T-helper 2 cell (primary cell): ENCODE measurements around the gene PER1.

ENCODE experiments used
- DNase-seq, 5 experiments: peaks; one replicate each; pipeline versions ENCODE4 v3.0.0 to v3.0.0-alpha.2; 2012 to 2022

PER1 gene

GRCh38 chr17:8138374-8138671 is 13.9 kb downstream of the PER1 start:
- DNase-seq, result no peak

- DNase-seq, result no peak
These were observed 14.4 kb downstream of the PER1 start for GRCh38 chr17:8137645-8138373.

GRCh38 chr17:8133941-8134340 is 18.3 kb downstream of the PER1 start:
- no peak for DNase-seq

GRCh38 chr17:8133399-8133798 is 18.8 kb downstream of the PER1 start:
- no peak for DNase-seq

- DNase-seq, result no peak
These were observed 20.3 kb downstream of the PER1 start for GRCh38 chr17:8131844-8132441.

- DNase-seq, result no peak
These were observed 23.9 kb downstream of the PER1 start for GRCh38 chr17:8128125-8128784.

- DNase-seq, result peak in 1 of 5 experiments; percentile 50
These were observed 25.6 kb downstream of the PER1 start for GRCh38 chr17:8126491-8127066.

GRCh38 chr17:8125947-8126490 is 26.2 kb downstream of the PER1 start:
- peak in 1 of 5 experiments; percentile 12 for DNase-seq

GRCh38 chr17:8125154-8125946 is 26.9 kb downstream of the PER1 start:
- DNase-seq, result peak; percentile 59 to 84 (median 77)

GRCh38 chr17:8124350-8125153 is 27.7 kb downstream of the PER1 start:
- no peak for DNase-seq

- no peak for DNase-seq
These were observed 28.4 kb downstream of the PER1 start, which contains the start of gene HES7 for GRCh38 chr17:8123695-8124349. Gene HES7 (minus strand): TSS chr17:8124106. CDS start chr17:8124084, 22 bp downstream.

GRCh38 chr17:8122924-8123694 is 29.1 kb downstream of the PER1 start:
- peak in 1 of 5 experiments; percentile 73 for DNase-seq

GRCh38 chr17:8122422-8122923 is 29.7 kb downstream of the PER1 start:
- DNase-seq, result no peak

- DNase-seq, result peak in 1 of 5 experiments; percentile 48
These were observed 30.4 kb downstream of the PER1 start for GRCh38 chr17:8121681-8122421.

GRCh38 chr17:8121407-8121680 is 30.9 kb downstream of the PER1 start:
- DNase-seq, result no peak

- peak in 3 of 5 experiments; percentile 54 to 76 (median 68) for DNase-seq
These were observed 31.4 kb downstream of the PER1 start for GRCh38 chr17:8120520-8121406.

GRCh38 chr17:8119581-8120519 is 32.4 kb downstream of the PER1 start:
- DNase-seq, result peak in 4 of 5 experiments; percentile 58 to 89 (median 87)
